Trophoblast cell (in vitro differentiated cells and primary cell): ENCODE results near the gene DISP3.
A peak's percentile ranks its signal among the peaks of the same experiment; 100 is the strongest.

ENCODE experiments used
- DNase-seq, 2 donors: peaks; one replicate each; pipeline ENCODE4 v3.0.0-alpha.2; 2016
- H2AFZ ChIP-seq: 2 replicates; pipeline ENCODE4 v1.6.1; 2013; ENCODE audit warnings: low read length, moderate library complexity, mild to moderate bottlenecking; ENCODE audit not compliant: insufficient read depth, poor library complexity
- H2AK5ac ChIP-seq: 2 replicates; pipeline ENCODE4 v1.6.1; 2013; ENCODE audit warnings: mild to moderate bottlenecking, low read length
- H2BK120ac ChIP-seq: 2 replicates; pipeline ENCODE4 v1.6.1; 2013; ENCODE audit warnings: low read length, mild to moderate bottlenecking, moderate library complexity; ENCODE audit not compliant: insufficient read depth, poor library complexity
- H2BK12ac ChIP-seq: 2 replicates; pipeline ENCODE4 v1.6.1; 2013; ENCODE audit warnings: mild to moderate bottlenecking, low read length, moderate library complexity
- H2BK5ac ChIP-seq: 2 replicates; pipeline ENCODE4 v1.6.1; 2013; ENCODE audit warnings: low read length, low read depth, moderate library complexity, mild to moderate bottlenecking; ENCODE audit not compliant: poor library complexity
- H3K14ac ChIP-seq: 2 replicates; pipeline ENCODE4 v1.6.1; 2013; ENCODE audit warnings: mild to moderate bottlenecking, low read length
- H3K18ac ChIP-seq: 2 replicates; pipeline ENCODE4 v1.6.1; 2013; ENCODE audit warnings: mild to moderate bottlenecking, low read length
- H3K23ac ChIP-seq: 2 replicates; pipeline ENCODE4 v1.6.1; 2013; ENCODE audit warnings: low read length
- H3K27ac ChIP-seq: 2 replicates; pipeline ENCODE4 v1.5.1; 2013; ENCODE audit warnings: low read depth, mild to moderate bottlenecking, inconsistent platforms, low read length, moderate library complexity
- H3K27me3 ChIP-seq: 2 replicates; pipeline ENCODE4 v1.6.1; 2013; ENCODE audit warnings: inconsistent platforms, mild to moderate bottlenecking, low read length, moderate library complexity; ENCODE audit not compliant: insufficient read depth
- H3K36me3 ChIP-seq, 2 experiments: 1 replicate in 1 of 2; 2 replicates in 1 of 2; pipeline ENCODE4 v1.6.1; 2013; ENCODE audit warnings: low read length in 2 of 2, mild to moderate bottlenecking in 2 of 2, moderate library complexity in 1 of 2; ENCODE audit not compliant: insufficient read depth in 2 of 2, control insufficient read depth in 1 of 2
- H3K4ac ChIP-seq: 2 replicates; pipeline ENCODE4 v1.6.1; 2013; ENCODE audit warnings: low read depth, mild to moderate bottlenecking, low read length, moderate library complexity
- H3K4me1 ChIP-seq, 2 experiments: 1 replicate in 1 of 2; 2 replicates in 1 of 2; pipeline ENCODE4 v1.6.1; 2013; ENCODE audit warnings: low read length in 2 of 2, mild to moderate bottlenecking in 2 of 2, moderate library complexity in 1 of 2; ENCODE audit not compliant: insufficient read depth in 2 of 2, control insufficient read depth in 1 of 2
- H3K4me2 ChIP-seq: 2 replicates; pipeline ENCODE4 v1.6.1; 2013; ENCODE audit warnings: inconsistent platforms, mild to moderate bottlenecking, low read length, moderate library complexity
- H3K4me3 ChIP-seq: 2 replicates; pipeline ENCODE4 v1.5.1; 2013; ENCODE audit warnings: mild to moderate bottlenecking, low read depth, low read length, inconsistent platforms
- H3K79me1 ChIP-seq: one replicate; pipeline ENCODE4 v1.6.1; 2013; ENCODE audit warnings: low read length
- H3K79me2 ChIP-seq: 2 replicates; pipeline ENCODE4 v1.6.1; 2013; ENCODE audit warnings: low read length, mild to moderate bottlenecking; ENCODE audit not compliant: control insufficient read depth, insufficient read depth, poor library complexity
- H3K9ac ChIP-seq: 2 replicates; pipeline ENCODE4 v1.6.1; 2013; ENCODE audit warnings: mild to moderate bottlenecking, low read length
- H3K9me3 ChIP-seq: 2 replicates; pipeline ENCODE4 v1.6.1; 2013; ENCODE audit warnings: low read depth, mild to moderate bottlenecking, control low read depth, inconsistent platforms, low read length; ENCODE audit not compliant: insufficient read depth
- H4K12ac ChIP-seq: 2 replicates; pipeline ENCODE4 v1.6.1; 2013; ENCODE audit warnings: low read depth, mild to moderate bottlenecking, low read length, moderate library complexity
- H4K8ac ChIP-seq: 2 replicates; pipeline ENCODE4 v1.6.1; 2013; ENCODE audit warnings: low read depth, mild to moderate bottlenecking, low read length, moderate library complexity
- H4K91ac ChIP-seq: one replicate; pipeline ENCODE4 v1.6.1; 2013; ENCODE audit warnings: low read depth, mild to moderate bottlenecking, low read length, moderate library complexity
- WGBS: extraction: QIAGEN DNeasy Blood & Tissue Kit; methylation state at CpG from one replicate; pipeline ENCODE4 v1.1.7; 2013; ENCODE audit warnings: missing lambda C conversion rate; ENCODE audit not compliant: insufficient read length, insufficient coverage; ENCODE audit errors: extremely low coverage; 5-methylcytosine and 5-hydroxymethylcytosine counted together

The DISP3 gene

DNA sequence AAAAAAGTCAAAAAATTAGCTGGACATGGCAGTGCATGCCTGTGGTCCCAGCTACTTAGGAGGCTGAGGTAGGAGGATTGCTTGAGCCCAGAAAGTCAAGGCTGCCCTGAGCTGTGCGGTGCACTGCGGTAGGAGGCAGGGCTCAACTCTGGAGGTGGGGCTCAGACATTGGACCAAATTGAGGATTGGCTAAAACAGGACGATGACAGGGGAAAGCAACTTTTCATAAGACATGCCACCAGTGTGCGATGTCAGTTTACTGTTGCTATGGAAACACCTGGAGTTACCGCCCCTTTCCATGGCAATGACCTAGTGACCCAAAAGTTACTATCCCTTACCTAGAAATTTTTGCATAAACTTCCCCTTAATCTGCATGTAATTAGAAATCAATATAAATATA is 85.3 kb downstream of the DISP3 start:
- Histone ChIP-seq H3K27ac (peak overlapping the region; percentile 22), H2AK5ac (no peak overlapping the region)
- WGBS: no CpG with 5 or more reads among the region's 5 CpGs

DNA sequence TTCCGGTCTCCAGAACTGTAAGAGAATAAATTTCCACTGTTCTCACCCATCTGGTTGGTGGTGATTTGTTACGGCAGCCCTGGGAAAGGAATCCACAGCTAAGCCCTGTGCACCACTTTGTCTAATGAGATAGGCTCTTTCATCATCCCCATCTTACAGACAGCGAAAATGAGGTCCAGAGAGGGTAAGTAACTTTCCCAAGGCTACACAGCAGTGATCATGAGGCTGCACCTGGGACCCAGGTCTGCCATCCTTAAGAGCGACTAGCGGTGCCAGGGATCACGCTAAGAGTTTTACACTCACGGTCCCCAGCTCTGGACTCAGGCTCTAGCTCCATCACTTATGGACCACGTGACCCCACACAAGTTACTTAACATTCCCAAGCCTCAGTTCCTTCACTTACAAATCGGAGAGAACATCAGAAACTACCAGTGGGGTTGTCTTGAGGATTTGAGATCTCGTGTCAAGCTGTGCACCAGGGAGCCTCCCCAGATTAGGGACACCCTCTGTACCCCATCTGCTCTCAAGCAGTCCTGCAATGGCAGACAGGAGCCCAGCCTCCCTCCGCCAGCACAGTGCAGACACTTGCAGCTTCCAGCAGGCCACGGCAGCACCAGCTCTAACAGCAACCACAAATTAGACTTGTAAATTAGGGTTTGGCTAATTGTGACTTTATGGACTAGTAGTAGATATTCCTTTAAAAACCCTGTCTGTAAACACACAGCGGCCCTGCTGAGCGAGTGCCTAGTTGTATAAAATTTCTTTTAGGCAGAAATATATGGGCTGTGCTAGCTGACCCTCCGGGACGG is 87.3 kb downstream of the DISP3 start:
- Histone ChIP-seq H2AK5ac (no peak overlapping the region), H3K14ac (no peak overlapping the region), H2BK12ac (no peak overlapping the region), H3K79me2 (no peaks in the 10 kb centered on the region), H3K79me1 (peaks cover 8% of the 10 kb centered on the region), H2BK120ac (no peak overlapping the region), H3K36me3 (no peaks in the 10 kb centered on the region), H4K8ac (no peak overlapping the region), H3K27ac (no peak overlapping the region), H3K27me3 (no peaks in the 10 kb centered on the region), H3K23ac (no peak overlapping the region), H3K9me3 (no peaks in the 10 kb centered on the region), H3K9ac (no peak overlapping the region), H4K12ac (no peak overlapping the region), H3K4me1 (peaks cover 10 to 12% of the 10 kb centered on the region in 2 experiments), H3K18ac (no peak overlapping the region), H3K4me3 (no peak overlapping the region), H2BK5ac (no peak overlapping the region), H3K4me2 (no peak overlapping the region), H3K4ac (no peak overlapping the region), H2AFZ (no peak overlapping the region), H4K91ac (no peak overlapping the region)
- no peak for DNase-seq
- WGBS: no CpG with 5 or more reads among the region's 16 CpGs

More for the DNA sequence above, 85.3 kb downstream of the DISP3 start:
- Histone ChIP-seq H4K91ac (no peak overlapping the region), H3K4ac (no peak overlapping the region), H3K4me3 (no peak overlapping the region), H2BK5ac (no peak overlapping the region), H3K9ac (no peak overlapping the region), H2BK120ac (no peak overlapping the region), H3K36me3 (no peaks in the 10 kb centered on the region), H2AFZ (no peak overlapping the region), H3K4me1 (peaks cover 19 to 21% of the 10 kb centered on the region in 2 experiments), H4K12ac (no peak overlapping the region), H4K8ac (no peak overlapping the region), H3K27me3 (no peaks in the 10 kb centered on the region), H2BK12ac (no peak overlapping the region), H3K4me2 (no peak overlapping the region), H3K23ac (no peak overlapping the region), H3K18ac (no peak overlapping the region), H3K14ac (no peak overlapping the region), H3K79me2 (no peaks in the 10 kb centered on the region), H3K9me3 (no peaks in the 10 kb centered on the region), H3K79me1 (peaks cover 8% of the 10 kb centered on the region)
- no peak for DNase-seq

DNA sequence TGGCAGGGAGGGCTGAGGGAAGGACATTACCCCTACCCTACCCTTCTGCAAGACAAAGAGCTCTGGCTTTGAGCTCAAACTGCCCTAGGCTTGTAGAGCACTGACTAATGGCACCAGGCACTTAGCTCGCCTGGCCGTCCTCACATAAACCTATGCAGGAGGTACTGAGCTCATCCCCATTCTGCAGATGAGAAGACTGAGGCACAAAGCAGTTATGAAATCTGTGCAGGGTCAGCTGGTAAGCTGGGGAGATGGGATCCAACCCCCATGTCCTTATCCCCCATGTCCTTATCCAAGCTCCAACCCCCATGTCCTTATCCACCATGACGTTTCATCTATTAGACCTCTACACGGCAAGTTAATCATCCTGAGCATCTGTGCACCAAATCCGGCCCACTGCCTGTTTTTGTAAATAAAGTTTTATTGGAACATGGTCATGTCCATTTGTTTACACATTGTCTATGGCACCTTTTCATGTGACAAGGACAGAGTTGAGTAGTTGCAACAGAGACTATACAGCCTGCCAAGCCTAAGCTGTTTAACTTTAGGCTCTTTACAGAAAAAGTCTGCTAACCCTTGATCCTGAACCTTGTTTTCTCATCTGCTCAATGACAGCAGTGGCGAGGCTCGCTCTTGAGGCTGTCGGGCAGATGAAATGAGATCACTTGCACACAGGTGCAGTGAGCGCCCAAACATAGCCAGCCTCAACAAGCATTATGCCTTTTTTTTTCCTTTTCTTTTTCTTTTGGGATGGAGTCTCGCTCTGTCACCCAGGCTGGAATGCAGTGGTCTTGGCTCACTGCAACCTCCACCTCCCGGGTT is 88.5 kb downstream of the DISP3 start:
- Histone ChIP-seq H3K27ac (no peak overlapping the region), H3K9me3 (no peaks in the 10 kb centered on the region), H3K23ac (no peak overlapping the region), H3K4me3 (no peak overlapping the region), H4K91ac (no peak overlapping the region), H3K27me3 (no peaks in the 10 kb centered on the region), H3K9ac (no peak overlapping the region), H4K8ac (no peak overlapping the region), H2BK5ac (no peak overlapping the region), H3K4me2 (no peak overlapping the region), H3K79me1 (peaks cover 8% of the 10 kb centered on the region), H3K36me3 (no peaks in the 10 kb centered on the region), H4K12ac (no peak overlapping the region), H2BK12ac (no peak overlapping the region), H3K14ac (no peak overlapping the region), H3K4ac (no peak overlapping the region), H2AK5ac (no peak overlapping the region), H3K4me1 (peaks cover 10 to 12% of the 10 kb centered on the region in 2 experiments), H2AFZ (no peak overlapping the region), H3K79me2 (no peaks in the 10 kb centered on the region), H2BK120ac (no peak overlapping the region), H3K18ac (no peak overlapping the region)
- no peak for DNase-seq
- no CpG with 5 or more reads among the region's 11 CpGs for WGBS

DNA sequence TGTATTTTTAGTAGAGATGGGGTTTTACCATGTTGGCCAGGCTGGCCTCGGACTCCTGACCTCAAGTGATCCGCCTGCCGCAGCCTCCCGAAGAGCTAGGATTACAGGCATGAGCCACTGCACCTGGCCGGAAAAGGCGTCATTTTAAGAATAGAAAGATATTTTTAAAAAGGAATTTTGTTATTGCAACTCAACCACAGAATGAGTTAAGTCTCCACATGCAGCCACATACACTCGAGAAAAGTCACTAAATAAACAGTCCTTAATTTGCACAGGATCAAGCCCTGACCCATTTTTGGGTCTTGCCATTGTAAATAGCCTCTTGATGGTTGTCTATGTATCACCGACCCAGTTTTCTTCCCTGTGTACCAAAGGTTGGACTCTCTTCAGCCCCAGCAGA is 89.7 kb downstream of the DISP3 start:
- Histone ChIP-seq H3K79me1 (peaks cover 2% of the 10 kb centered on the region), H2BK120ac (no peak overlapping the region), H2AK5ac (no peak overlapping the region), H2AFZ (no peak overlapping the region), H3K27ac (no peak overlapping the region), H3K23ac (no peak overlapping the region), H3K4ac (no peak overlapping the region), H4K8ac (no peak overlapping the region), H3K18ac (no peak overlapping the region), H3K27me3 (no peaks in the 10 kb centered on the region), H3K36me3 (no peaks in the 10 kb centered on the region), H2BK5ac (no peak overlapping the region), H2BK12ac (no peak overlapping the region), H3K14ac (no peak overlapping the region), H3K4me3 (no peak overlapping the region), H3K4me1 (peaks cover 4 to 6% of the 10 kb centered on the region in 2 experiments), H3K9me3 (no peaks in the 10 kb centered on the region), H4K12ac (no peak overlapping the region), H4K91ac (no peak overlapping the region), H3K9ac (no peak overlapping the region), H3K79me2 (no peaks in the 10 kb centered on the region), H3K4me2 (no peak overlapping the region)
- WGBS: no CpG with 5 or more reads among the region's 8 CpGs
- DNase-seq: no peak
